WTC11 (cell line): Measurements from ENCODE around the gene MIA2. TPM values are rescaled to one million over a fixed set of nuclear protein-coding genes. Genes with fewer than 3 reads are reported as not detected.
A peak's percentile ranks its signal among the peaks of the same experiment; 100 is the strongest.

Experiments
- ATAC-seq: fragments of 200-7000 bp; cut with Tn5 transposase; 2 replicates; pipeline ENCODE4 v1.10.0; 2021; ENCODE audit warnings: mild to moderate bottlenecking, moderate library complexity
- CTCF ChIA-PET: fragments of 300-600 bp; sonication (Branson Sonifier 250); formaldehyde crosslinking; loops from one replicate; lab custom pipeline; 2021; ENCODE audit warnings: antibody characterized with exemption; lab: Charles Lee
- POLR2A ChIA-PET: fragments of 350-600 bp; sonication (Branson Sonifier 250); formaldehyde crosslinking; loops from one replicate; lab custom pipeline; 2021; ENCODE audit warnings: antibody characterized with exemption; lab: Charles Lee
- DNase-seq: peaks from one replicate; pipeline ENCODE4 v3.0.0; 2021; ENCODE audit warnings: low spot score
- H3K27ac Mint-ChIP-seq: 2 replicates; pipeline ENCODE4 v1.8.0; 2021; ENCODE audit warnings: mixed read lengths
- H3K27me3 Mint-ChIP-seq: 2 replicates; pipeline ENCODE4 v1.8.0; 2021; ENCODE audit warnings: low read depth, mild to moderate bottlenecking, moderate library complexity, mixed read lengths
- H3K36me3 Mint-ChIP-seq: 2 replicates; pipeline ENCODE4 v1.8.0; 2021; ENCODE audit warnings: mixed read lengths
- H3K4me1 Mint-ChIP-seq: 2 replicates; pipeline ENCODE4 v1.8.0; 2022; ENCODE audit warnings: mixed read lengths
- H3K4me3 Mint-ChIP-seq: 2 replicates; pipeline ENCODE4 v1.8.0; 2021; ENCODE audit warnings: mild to moderate bottlenecking, moderate library complexity, mixed read lengths
- H3K9me3 Mint-ChIP-seq: 2 replicates; pipeline ENCODE4 v1.8.0; 2021; ENCODE audit warnings: mixed read lengths
- AR ChIP-seq: fragments of 250-450 bp; sonication (Bioruptor Pico); IDR thresholded peaks from 2 replicates; pipeline ENCODE4 v1.9.0; 2021; ENCODE audit warnings: mild to moderate bottlenecking
- CBFB ChIP-seq: sonication (generic); formaldehyde crosslinking; IDR thresholded peaks from 2 replicates; pipeline ENCODE4 v1.8.1; 2022; ENCODE audit warnings: mild to moderate bottlenecking, low read depth, missing genetic modification reagents
- CTCF ChIP-seq: fragments of 200-600 bp; IDR thresholded peaks from 2 replicates; pipeline ENCODE4 v1.8.0; 2022; ENCODE audit warnings: antibody characterized with exemption
- ELF4 ChIP-seq: sonication (generic); formaldehyde crosslinking; IDR thresholded peaks from 2 replicates; pipeline ENCODE4 v1.8.1; 2022; ENCODE audit warnings: low read depth, mild to moderate bottlenecking, moderate library complexity, missing genetic modification reagents
- ETV6 ChIP-seq: sonication (generic); formaldehyde crosslinking; IDR thresholded peaks from 2 replicates; pipeline ENCODE4 v1.8.1; 2022; ENCODE audit warnings: mild to moderate bottlenecking, missing genetic modification reagents
- FOXK1 ChIP-seq: sonication (generic); formaldehyde crosslinking; IDR thresholded peaks from 2 replicates; pipeline ENCODE4 v1.8.0; 2022; ENCODE audit warnings: mild to moderate bottlenecking, moderate library complexity, missing genetic modification reagents
- GABPB1 ChIP-seq: sonication (generic); formaldehyde crosslinking; IDR thresholded peaks from 2 replicates; pipeline ENCODE4 v1.8.1; 2023; ENCODE audit warnings: mild to moderate bottlenecking, missing genetic modification reagents
- HMGXB4 ChIP-seq: sonication (generic); formaldehyde crosslinking; IDR thresholded peaks from 2 replicates; pipeline ENCODE4 v1.8.1; 2023; ENCODE audit warnings: mild to moderate bottlenecking, moderate library complexity, missing genetic modification reagents
- JAZF1 ChIP-seq: fragments of 250-450 bp; sonication (Bioruptor Pico); IDR thresholded peaks from 2 replicates; pipeline ENCODE4 v1.9.0; 2021; ENCODE audit warnings: moderate library complexity, mild to moderate bottlenecking, inconsistent platforms
- KAT7 ChIP-seq: sonication (generic); formaldehyde crosslinking; IDR thresholded peaks from 2 replicates; pipeline ENCODE4 v1.8.1; 2023; ENCODE audit warnings: missing genetic modification reagents, mild to moderate bottlenecking, borderline replicate concordance
- NR1H2 ChIP-seq: sonication (generic); formaldehyde crosslinking; IDR thresholded peaks from 2 replicates; pipeline ENCODE4 v1.9.0; 2021; ENCODE audit warnings: mild to moderate bottlenecking, moderate library complexity, missing genetic modification reagents
- PREB ChIP-seq: sonication (generic); formaldehyde crosslinking; IDR thresholded peaks from 2 replicates; pipeline ENCODE4 v1.8.1; 2022; ENCODE audit warnings: mild to moderate bottlenecking, missing genetic modification reagents, moderate library complexity, borderline replicate concordance
- TEAD1 ChIP-seq: sonication (generic); formaldehyde crosslinking; IDR thresholded peaks from 2 replicates; pipeline ENCODE4 v1.8.0; 2022; ENCODE audit warnings: mild to moderate bottlenecking, missing genetic modification reagents
- USF1 ChIP-seq: sonication (generic); formaldehyde crosslinking; IDR thresholded peaks from 2 replicates; pipeline ENCODE4 v1.8.0; 2022; ENCODE audit warnings: mild to moderate bottlenecking, missing genetic modification reagents
- ZBTB43 ChIP-seq: sonication (generic); formaldehyde crosslinking; IDR thresholded peaks from 2 replicates; pipeline ENCODE4 v1.8.1; 2023; ENCODE audit warnings: mild to moderate bottlenecking, missing genetic modification reagents
- ZNF317 ChIP-seq: sonication (generic); formaldehyde crosslinking; IDR thresholded peaks from 2 replicates; pipeline ENCODE4 v1.8.1; 2023; ENCODE audit warnings: low read depth, mild to moderate bottlenecking, moderate library complexity, missing genetic modification reagents, borderline replicate concordance
- ZNF425 ChIP-seq: fragments of 250-450 bp; sonication (Bioruptor Pico); conservative IDR thresholded peaks from 2 replicates; pipeline ENCODE4 v1.9.0; 2021; ENCODE audit warnings: mild to moderate bottlenecking
- ZNF512 ChIP-seq: sonication (generic); formaldehyde crosslinking; IDR thresholded peaks from 2 replicates; pipeline ENCODE4 v1.8.1; 2022; ENCODE audit warnings: missing genetic modification reagents, borderline replicate concordance
- total RNA-seq: library from RNA; stranded (reverse); gene quantifications from 3 replicates; pipeline ENCODE4 v1.2.3, GENCODE V29; 2021

Gene MIA2
- total RNA-seq, 1 experiment from 2014 or later, result 11.3 TPM

GRCh38 chr14:39432179-39432618 lies 198.5 kb downstream of the MIA2 start, which contains the start of gene FBXO33 (continued):
- TF ChIP-seq HMGXB4 (CRISPR knock-in tag), result no peak
- TF ChIP-seq USF1 (CRISPR knock-in tag), result peak; percentile 92
- TF ChIP-seq ZNF425, result no peak
- no peak for TF ChIP-seq ZBTB43 (CRISPR knock-in tag)
- 0 out of 2 replicates have a peak, but pooled peaks have one; percentile 51 for TF ChIP-seq GABPB1 (CRISPR knock-in tag)
- TF ChIP-seq KAT7, result no peak
- TF ChIP-seq JAZF1 (CRISPR knock-in tag), result no peak
- peak; percentile 90; the same call in 1 of the 2 replicates for TF ChIP-seq FOXK1 (CRISPR knock-in tag)
- TF ChIP-seq, all 79 proteins: peak for 6

GRCh38 chr14:39432619-39433451 lies 199.1 kb downstream of the MIA2 start:
- peak; percentile 85 for ATAC-seq
- Mint-ChIP-seq H3K9me3 (no peaks in the 10 kb centered on the region), H3K4me3 (peak overlapping the region; percentile 86), H3K27me3 (no peaks in the 10 kb centered on the region), H3K4me1 (peaks cover 23% of the 10 kb centered on the region), H3K36me3 (no peaks in the 10 kb centered on the region), H3K27ac (peak overlapping the region; percentile 99)
- DNase-seq, result peak; percentile 88
- CTCF ChIA-PET, result interaction anchor here (0.6 to 1.9 kb wide), 9 partner anchors 13 to 1219 kb away, joined by 3 to 10 read pairs (median 3); partner anchors contain the start of gene SEC23A
- POLR2A ChIA-PET, result interaction anchor here (0.6 to 2.6 kb wide), 13 partner anchors 11 to 336 kb away, joined by 3 to 11 read pairs (median 5); partner anchors contain the start of genes PNN, SEC23A and TRAPPC6B
- TF ChIP-seq ZNF512 (no peak), NR1H2 (CRISPR knock-in tag) (no peak), CBFB (CRISPR knock-in tag) (0 out of 2 replicates have a peak, but pooled peaks have one; percentile 5), AR (no peak), CTCF (no peak), ELF4 (CRISPR knock-in tag) (no peak), PREB (CRISPR knock-in tag) (0 out of 2 replicates have a peak, but pooled peaks have one; percentile 5), TEAD1 (CRISPR knock-in tag) (peak; percentile 33; the same call in 1 of the 2 replicates), GABPB1 (CRISPR knock-in tag) (peak; percentile 77), ZNF317 (CRISPR knock-in tag) (0 out of 2 replicates have a peak, but pooled peaks have one; percentile 16), ETV6 (CRISPR knock-in tag) (peak; percentile 67; the same call in 1 of the 2 replicates)
